ENCODE data around the gene FHAD1. TPM values are rescaled to one million over a fixed set of nuclear protein-coding genes. Genes with fewer than 3 reads are reported as not detected.
"Not testable (repeated sequence)": the region's sequence is repeated elsewhere in the genome, so short reads cannot be mapped to it uniquely, and the experiment has no call there.

Gene FHAD1
- total RNA-seq, 1 donor from 2014 or later, result not detected

DNA sequence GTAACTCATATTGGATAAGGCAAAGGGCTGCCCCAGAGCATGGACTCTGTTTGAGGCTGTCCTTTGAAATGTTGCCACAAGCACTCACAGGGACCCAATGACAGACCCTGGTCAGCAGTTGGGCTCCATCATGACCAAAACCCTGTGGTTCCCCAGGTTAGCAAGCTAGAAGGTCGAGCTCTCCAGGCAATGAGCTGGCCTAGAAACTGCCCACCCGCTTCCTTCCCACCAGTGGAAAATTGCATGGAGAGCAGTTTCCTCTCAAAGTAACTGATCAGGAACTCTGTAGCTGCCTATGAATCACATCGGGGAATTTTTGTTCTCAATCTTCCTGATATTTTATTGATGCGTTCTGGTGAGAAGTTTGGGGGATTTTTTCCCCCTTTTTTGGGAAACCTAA is 52.8 kb downstream of the FHAD1 start:
- no peak for DNase-seq

DNA sequence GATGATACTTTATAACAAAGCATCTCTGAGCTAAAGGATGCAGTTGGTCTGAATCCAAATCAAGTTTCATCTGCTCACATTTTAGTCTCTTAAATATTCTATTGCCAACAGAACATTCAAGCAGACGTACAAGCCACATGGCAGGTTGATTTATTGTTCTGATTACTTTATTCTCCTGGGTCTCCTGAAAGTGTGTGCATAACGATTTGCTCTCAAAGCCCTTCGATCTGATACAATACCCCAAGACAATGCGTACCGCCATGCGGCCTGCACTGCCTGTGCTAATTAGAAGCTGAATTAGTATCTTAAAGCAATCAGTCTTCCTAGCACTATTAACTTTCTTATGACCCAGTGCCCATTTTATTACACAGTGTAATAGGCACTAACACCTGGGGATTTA is 56.9 kb downstream of the FHAD1 start:
- no peaks in the 10 kb centered on the region for H3K4me1 Mint-ChIP-seq (ENCODE audit: low read depth, unreplicated experiment)
- H3K4me3 Mint-ChIP-seq (ENCODE audit: unreplicated experiment), result no peak overlapping the region
- H3K27me3 Mint-ChIP-seq (ENCODE audit: unreplicated experiment), result peaks cover 6% of the 10 kb centered on the region
- TF ChIP-seq CTCF (IDR thresholded peaks at IDR 0.05; ENCODE audit: partially characterized antibody, unreplicated experiment), result no peak
- H3K36me3 Mint-ChIP-seq (ENCODE audit: unreplicated experiment), result peaks cover 19% of the 10 kb centered on the region
- DNase-seq, result no peak
- H3K9me3 Mint-ChIP-seq (ENCODE audit: unreplicated experiment), result no peaks in the 10 kb centered on the region
- no peak overlapping the region for H3K27ac Mint-ChIP-seq (ENCODE audit: unreplicated experiment)

More for the DNA sequence above, 52.8 kb downstream of the FHAD1 start:
- Mint-ChIP-seq H3K27me3 (ENCODE audit: unreplicated experiment) (peaks cover 6% of the 10 kb centered on the region), H3K36me3 (ENCODE audit: unreplicated experiment) (peaks cover under 1% of the 10 kb centered on the region), H3K27ac (ENCODE audit: unreplicated experiment) (no peak overlapping the region), H3K4me3 (ENCODE audit: unreplicated experiment) (no peak overlapping the region), H3K9me3 (ENCODE audit: unreplicated experiment) (peaks cover 2% of the 10 kb centered on the region), H3K4me1 (ENCODE audit: low read depth, unreplicated experiment) (no peaks in the 10 kb centered on the region)
- TF ChIP-seq CTCF (IDR thresholded peaks at IDR 0.05; ENCODE audit: partially characterized antibody, unreplicated experiment), result no peak

- peaks cover 19% of the 10 kb centered on the region for H3K36me3 Mint-ChIP-seq (ENCODE audit: unreplicated experiment)
- H3K9me3 Mint-ChIP-seq (ENCODE audit: unreplicated experiment), result no peaks in the 10 kb centered on the region
- DNase-seq, result peak; percentile 69
- H3K27ac Mint-ChIP-seq (ENCODE audit: unreplicated experiment), result no peak overlapping the region
- H3K4me1 Mint-ChIP-seq (ENCODE audit: low read depth, unreplicated experiment), result no peaks in the 10 kb centered on the region
- no peak overlapping the region for H3K4me3 Mint-ChIP-seq (ENCODE audit: unreplicated experiment)
- H3K27me3 Mint-ChIP-seq (ENCODE audit: unreplicated experiment), result peaks cover 3% of the 10 kb centered on the region
- peak; percentile 90 for TF ChIP-seq CTCF (IDR thresholded peaks at IDR 0.05; ENCODE audit: partially characterized antibody, unreplicated experiment)
Observed at GRCh38 chr1:15304708-15305467, 57.9 kb downstream of the FHAD1 start.

DNA sequence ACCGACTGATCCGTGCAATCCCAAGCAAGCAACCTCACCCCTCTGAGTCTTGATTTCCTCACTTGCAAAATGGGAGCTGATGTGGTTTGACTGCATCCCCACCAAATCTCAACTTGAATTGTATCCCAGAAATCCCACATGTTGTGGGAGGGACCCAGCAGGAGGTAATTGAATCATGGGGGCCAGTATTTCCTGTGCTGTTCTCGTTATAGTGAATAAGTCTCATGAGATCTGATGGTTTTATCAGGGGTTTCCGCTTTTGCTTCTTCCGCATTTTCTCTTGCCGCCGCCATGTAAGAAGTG is 58.4 kb downstream of the FHAD1 start:
- H3K27me3 Mint-ChIP-seq (ENCODE audit: unreplicated experiment), result peaks cover 3% of the 10 kb centered on the region
- H3K4me1 Mint-ChIP-seq (ENCODE audit: low read depth, unreplicated experiment), result no peaks in the 10 kb centered on the region
- H3K9me3 Mint-ChIP-seq (ENCODE audit: unreplicated experiment), result no peaks in the 10 kb centered on the region
- peaks cover 19% of the 10 kb centered on the region for H3K36me3 Mint-ChIP-seq (ENCODE audit: unreplicated experiment)
- H3K4me3 Mint-ChIP-seq (ENCODE audit: unreplicated experiment), result no peak overlapping the region
- no peak for TF ChIP-seq CTCF (IDR thresholded peaks at IDR 0.05; ENCODE audit: partially characterized antibody, unreplicated experiment)
- no peak overlapping the region for H3K27ac Mint-ChIP-seq (ENCODE audit: unreplicated experiment)
- DNase-seq, result no peak

- H3K27ac Mint-ChIP-seq (ENCODE audit: unreplicated experiment); H3K4me1 Mint-ChIP-seq (ENCODE audit: low read depth, unreplicated experiment): not testable (repeated sequence)
- peaks cover 19% of the 10 kb centered on the region for H3K36me3 Mint-ChIP-seq (ENCODE audit: unreplicated experiment)
Observed at GRCh38 chr1:15306352-15306751, 59.3 kb downstream of the FHAD1 start.

More at GRCh38 chr1:15306352-15306751, 59.3 kb downstream of the FHAD1 start:
- DNase-seq; H3K27me3 Mint-ChIP-seq (ENCODE audit: unreplicated experiment); H3K4me3 Mint-ChIP-seq (ENCODE audit: unreplicated experiment); H3K9me3 Mint-ChIP-seq (ENCODE audit: unreplicated experiment): not testable (repeated sequence)

Measured in glutamatergic neuron (in vitro differentiated cells).